Heart left ventricle (tissue), 13 donors: ENCODE results near the gene COX8A.

Experiments used
- CTCF ChIP-seq, 12 donors: fragments of 200-600 bp; sonication (generic) in 4 of 12; IDR thresholded peaks; one replicate each; pipeline versions ENCODE4 v1.5.0 to v1.8.0; 2018 to 2022; ENCODE audit warnings: antibody characterized with exemption in 12 of 12, mild to moderate bottlenecking in 5 of 12
- POLR2A ChIP-seq, 2 donors: fragments of 450-650 bp; IDR thresholded peaks; one replicate each; pipeline ENCODE4 v1.6.1; 2017; ENCODE audit warnings: antibody characterized with exemption in 2 of 2, mild to moderate bottlenecking in 2 of 2, moderate library complexity in 2 of 2
- donor health status: ischemic (EF 13 %, LVEDD 7.1; RV severe dilation, severe dysfunction).
- donor health status: DM: no; HTN: yes; CAD: no.
- donor health status: DM: no; HTN: no; CAD: no.
- donor health status: ischemic (EF 25% LVEDD 6.9; RV normal size, moderate dysfunction).
- donor health status: ischemic (EF 25% LVEDD 5.7; RV mildly dilated, moderate dysfunction).
- donor health status: ischemic (EF 35%, LVEDD 5.7; RV mildly dilated, moderate dysfunction).
- donor health status: nonischemic (EF 11% LVEDD 7.7; RV severe dilation, severe dysfunction).
- donor health status: DM: yes; HTN: yes; CAD: no.
- donor health status: PGD.
- donor health status: ischemic (EF 29% LVEDD 5.4; RV normal size, mild dysfunction).
- donor health status: nonischemic (EF 23%, LVEDD 6.1; RV moderate dilation, normal function).

- TF ChIP-seq CTCF (IDR thresholded peaks at IDR 0.05) (no peak), POLR2A (IDR thresholded peaks at IDR 0.05) (no peak)
These were observed 32.0 kb downstream of the COX8A start for GRCh38 chr11:64006398-64006797.
